ENCODE data around the gene APBA1. TPM values are rescaled to one million over a fixed set of nuclear protein-coding genes. Genes with fewer than 3 reads are reported as not detected.

The APBA1 gene
- total RNA-seq, 1 experiment from 2014 or later, result 1.8 TPM

DNA sequence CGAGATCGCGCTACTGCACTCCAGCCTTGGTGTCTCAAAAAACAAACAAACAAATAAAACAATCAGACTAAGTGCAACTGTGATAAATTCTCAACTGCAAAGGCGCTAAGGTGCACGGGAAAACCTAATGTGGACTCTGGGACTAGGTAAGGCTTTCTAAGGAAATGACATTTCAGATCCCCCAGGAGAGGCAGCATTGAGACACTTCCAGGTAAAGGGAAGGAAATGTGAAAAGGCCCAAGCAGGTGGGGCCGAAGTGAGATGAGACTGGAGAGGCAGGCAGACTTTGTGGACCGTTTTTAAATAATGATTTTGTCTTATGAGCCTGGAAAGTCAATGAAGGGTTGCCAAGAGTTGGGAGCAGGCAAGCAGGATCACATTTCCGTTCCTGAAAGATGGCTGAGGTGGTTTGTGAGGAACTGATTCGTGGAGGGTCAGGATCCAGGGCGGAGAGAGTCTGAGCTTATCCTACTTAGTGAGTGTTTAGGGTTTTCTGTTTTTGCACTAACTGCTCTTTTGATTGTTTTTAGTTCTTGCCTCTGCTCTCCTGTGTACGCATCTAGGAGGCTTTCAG, 2.0 kb upstream of the APBA1 start:
- H2AFZ ChIP-seq (ENCODE audit: low read length), result peak overlapping the region; percentile 83
- H3K4me3 Mint-ChIP-seq, result no peak overlapping the region

More for the DNA sequence above, 2.0 kb upstream of the APBA1 start:
- Histone ChIP-seq H2BK120ac (ENCODE audit: low read depth, low read length, poor library complexity, severe bottlenecking) (no peak overlapping the region), H3K79me1 (ENCODE audit: insufficient read depth, low read depth, low read length, poor library complexity, severe bottlenecking) (no peaks in the 10 kb centered on the region), H2BK15ac (ENCODE audit: low read depth, low read length) (no peak overlapping the region), H3K14ac (ENCODE audit: insufficient read depth, low read length) (no peak overlapping the region), H4K8ac (replicated peaks; ENCODE audit: insufficient read length, low read depth, low read length) (no peak overlapping the region), H3K27ac (ENCODE audit: insufficient read length, low read depth, low read length) (no peak overlapping the region), H3K4me2 (ENCODE audit: insufficient read depth, insufficient read length, low read length) (no peak overlapping the region), H2AK5ac (ENCODE audit: insufficient read length, low read length) (no peak overlapping the region), H3K9me3 (ENCODE audit: control insufficient read depth, low read depth, low read length) (no peaks in the 10 kb centered on the region), H3K18ac (ENCODE audit: insufficient read length, low read depth, low read length) (no peak overlapping the region), H3K79me2 (ENCODE audit: insufficient read depth, low read length) (no peaks in the 10 kb centered on the region), H3T11ph (ENCODE audit: low read length) (no peak overlapping the region), H3K4ac (ENCODE audit: low read depth, low read length) (no peak overlapping the region), H3K56ac (ENCODE audit: insufficient read length, low read depth, low read length) (no peak overlapping the region), H4K91ac (ENCODE audit: insufficient read length, low read depth, low read length) (no peak overlapping the region), H3K23me2 (ENCODE audit: insufficient read length, low read depth, low read length, poor library complexity, severe bottlenecking) (peaks cover 7% of the 10 kb centered on the region), H3K27me3 (ENCODE audit: insufficient read depth, low read length) (peaks cover 12% of the 10 kb centered on the region; the same call in 1 of the 2 replicates), H3K9ac (ENCODE audit: extremely low read depth, insufficient read length, low read length) (no peak overlapping the region), H3K4me1 (ENCODE audit: insufficient read depth, low read length) (no peaks in the 10 kb centered on the region), H3K23ac (ENCODE audit: insufficient read length, low read depth, low read length) (no peak overlapping the region), H2BK12ac (ENCODE audit: insufficient read length, low read depth, low read length) (no peak overlapping the region), H4K5ac (ENCODE audit: insufficient read length, low read depth, low read length) (no peak overlapping the region), H4K20me1 (ENCODE audit: control insufficient read depth, insufficient read depth, insufficient read length) (no peaks in the 10 kb centered on the region), H2BK20ac (ENCODE audit: low read depth, low read length, poor library complexity, severe bottlenecking) (no peak overlapping the region), H2BK5ac (ENCODE audit: insufficient read length, low read length) (no peak overlapping the region)
- TF ChIP-seq, protein P1, sequence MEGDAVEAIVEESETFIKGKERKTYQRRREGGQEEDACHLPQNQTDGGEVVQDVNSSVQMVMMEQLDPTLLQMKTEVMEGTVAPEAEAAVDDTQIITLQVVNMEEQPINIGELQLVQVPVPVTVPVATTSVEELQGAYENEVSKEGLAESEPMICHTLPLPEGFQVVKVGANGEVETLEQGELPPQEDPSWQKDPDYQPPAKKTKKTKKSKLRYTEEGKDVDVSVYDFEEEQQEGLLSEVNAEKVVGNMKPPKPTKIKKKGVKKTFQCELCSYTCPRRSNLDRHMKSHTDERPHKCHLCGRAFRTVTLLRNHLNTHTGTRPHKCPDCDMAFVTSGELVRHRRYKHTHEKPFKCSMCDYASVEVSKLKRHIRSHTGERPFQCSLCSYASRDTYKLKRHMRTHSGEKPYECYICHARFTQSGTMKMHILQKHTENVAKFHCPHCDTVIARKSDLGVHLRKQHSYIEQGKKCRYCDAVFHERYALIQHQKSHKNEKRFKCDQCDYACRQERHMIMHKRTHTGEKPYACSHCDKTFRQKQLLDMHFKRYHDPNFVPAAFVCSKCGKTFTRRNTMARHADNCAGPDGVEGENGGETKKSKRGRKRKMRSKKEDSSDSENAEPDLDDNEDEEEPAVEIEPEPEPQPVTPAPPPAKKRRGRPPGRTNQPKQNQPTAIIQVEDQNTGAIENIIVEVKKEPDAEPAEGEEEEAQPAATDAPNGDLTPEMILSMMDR (conservative IDR thresholded peaks at IDR 0.05), result peak; percentile 60
- DNase-seq, result peak; percentile 53
- Mint-ChIP-seq H3K27ac (peak overlapping the region in 1 of 3 experiments; percentile 10; a peak in 1 of 7 replicates), H3K9me3 (no peaks in the 10 kb centered on the region), H3K4me1 (peaks cover 17% of the 10 kb centered on the region in 2 experiments), H3K36me3 (ENCODE audit: insufficient read depth in 1 of 3, low read depth in 3 of 3) (no peaks in the 10 kb centered on the region; a peak in 1 of 7 replicates), H3K27me3 (ENCODE audit: low read depth) (peaks cover 1% of the 10 kb centered on the region)
- no CpG with 5 or more reads among the region's 11 CpGs for WGBS (ENCODE audit: extremely low coverage, insufficient read length, low lambda C conversion rate)

Data from H9 (cell line).